Endothelial cell of umbilical vein (primary cell): ENCODE data around the gene SPPL2C. TPM values are rescaled to one million over a fixed set of nuclear protein-coding genes. Genes with fewer than 3 reads are reported as not detected.

Experiments used
- BruUV-seq: library from RNA; stranded (reverse); fragments of 400-500 nt; replicated peaks from 2 replicates; lab custom pipeline; 2021; lab: Mats Ljungman, UMichigan
- CTCF ChIA-PET: fragments of 300-600, 350-600 bp; sonication (Branson Sonifier 250); formaldehyde crosslinking; loops from one replicate; lab custom pipeline; 2021; ENCODE audit warnings: antibody characterized with exemption, inconsistent platforms; lab: Charles Lee
- POLR2A ChIA-PET: fragments of 300-600, 350-600 bp; sonication (Branson Sonifier 250); formaldehyde crosslinking; loops from one replicate; lab custom pipeline; 2021; ENCODE audit warnings: antibody characterized with exemption, inconsistent platforms; lab: Charles Lee
- DNase-seq: peaks from one replicate; pipeline ENCODE4 v3.0.0-alpha.2; 2011; ENCODE audit warnings: low read depth, low spot score
- FAIRE-seq: peaks from 2 replicates; lab custom pipeline; 2011; peaks lifted over from hg19 to GRCh38; lab: Jason Lieb, UNC
- H2AFZ ChIP-seq: 2 replicates; pipeline ENCODE4 v1.6.0; 2012; ENCODE audit warnings: low read depth, low read length, control low read depth, inconsistent platforms
- H3K27ac ChIP-seq: 2 replicates; pipeline ENCODE4 v1.5.1; 2011; ENCODE audit warnings: low read depth, mild to moderate bottlenecking, control low read depth, low read length, moderate library complexity; ENCODE audit not compliant: insufficient read depth
- H3K27me3 ChIP-seq, 2 experiments: 2 replicates each; pipeline versions ENCODE4 v1.6.0 to v1.6.1; 2011; ENCODE audit warnings: low read length in 2 of 2, mixed read lengths in 1 of 2; ENCODE audit not compliant: control insufficient read depth in 2 of 2, insufficient read depth in 2 of 2
- H3K36me3 ChIP-seq, 2 experiments: 2 replicates in 1 of 2; 3 replicates in 1 of 2; pipeline ENCODE4 v1.5.1; 2011; ENCODE audit warnings: low read length in 2 of 2, mild to moderate bottlenecking in 1 of 2, moderate library complexity in 1 of 2; ENCODE audit not compliant: control insufficient read depth in 2 of 2, insufficient read depth in 2 of 2; ENCODE audit errors: extremely low read depth in 1 of 2
- H3K4me1 ChIP-seq: 3 replicates; pipeline ENCODE4 v1.5.1; 2011; ENCODE audit warnings: mild to moderate bottlenecking, low read length; ENCODE audit not compliant: control insufficient read depth, insufficient read depth; ENCODE audit errors: extremely low read depth
- H3K4me2 ChIP-seq: 2 replicates; pipeline ENCODE4 v1.6.1; 2011; ENCODE audit warnings: low read length, control low read depth, mixed read lengths; ENCODE audit not compliant: insufficient read depth
- H3K4me3 ChIP-seq, 3 experiments: fragments of 200-600 bp in 1 of 3; sonication (generic), shearing (Covaris generic) in 1 of 3; replicated peaks in 1 of 3; 2 replicates each; pipeline ENCODE4 v1.5.1; 2011 to 2016; ENCODE audit warnings: control low read depth in 3 of 3, low read length in 3 of 3, mild to moderate bottlenecking in 2 of 3, inconsistent platforms in 1 of 3, low read depth in 1 of 3, moderate library complexity in 1 of 3; ENCODE audit not compliant: insufficient read depth in 1 of 3
- H3K79me2 ChIP-seq: 2 replicates; pipeline ENCODE4 v1.6.0; 2012; ENCODE audit warnings: low read length, inconsistent platforms; ENCODE audit not compliant: control insufficient read depth, insufficient read depth
- H3K9ac ChIP-seq: replicated peaks from 2 replicates; pipeline ENCODE3; 2011; ENCODE audit warnings: low read length, control low read depth; ENCODE audit not compliant: insufficient read depth; ENCODE audit errors: extremely low read depth
- H3K9me1 ChIP-seq: replicated peaks from 3 replicates; pipeline ENCODE4 v1.6.0; 2011; ENCODE audit warnings: mild to moderate bottlenecking, low read length; ENCODE audit not compliant: control insufficient read depth, insufficient read depth; ENCODE audit errors: extremely low read depth
- H3K9me3 ChIP-seq: replicated peaks from 2 replicates; pipeline ENCODE4 v1.5.1; 2012; ENCODE audit warnings: low read length, inconsistent platforms; ENCODE audit not compliant: control insufficient read depth, insufficient read depth
- H4K20me1 ChIP-seq: replicated peaks from 2 replicates; pipeline ENCODE3; 2011; ENCODE audit warnings: mild to moderate bottlenecking, low read length; ENCODE audit not compliant: control insufficient read depth, insufficient read depth; ENCODE audit errors: extremely low read depth
- CTCF ChIP-seq, 2 donors: IDR thresholded peaks; 1 replicate in 1 of 2; 2 replicates in 1 of 2; pipeline ENCODE4 v1.5.1; 2011; ENCODE audit warnings: low read length in 2 of 2, mild to moderate bottlenecking in 2 of 2, moderate library complexity in 2 of 2, control low read depth in 1 of 2, inconsistent platforms in 1 of 2, low read depth in 1 of 2; ENCODE audit not compliant: insufficient read depth in 1 of 2; ENCODE audit errors: extremely low read depth in 1 of 2
- EZH2 ChIP-seq: IDR thresholded peaks from 2 replicates; pipeline ENCODE4 v1.6.1; 2012; ENCODE audit warnings: borderline replicate concordance, low read depth, mild to moderate bottlenecking, moderate library complexity, low read length, inconsistent platforms; ENCODE audit not compliant: severe bottlenecking
- FOS ChIP-seq: IDR thresholded peaks from 2 replicates; pipeline ENCODE4 v1.6.1; 2011; ENCODE audit warnings: mild to moderate bottlenecking, low read length, moderate library complexity, borderline replicate concordance; ENCODE audit not compliant: insufficient read depth
- GATA2 ChIP-seq: IDR thresholded peaks from 2 replicates; pipeline ENCODE4 v1.7.0; 2011; ENCODE audit warnings: low read depth, mild to moderate bottlenecking, moderate library complexity, mixed read lengths, low read length; ENCODE audit not compliant: insufficient read length, insufficient read depth
- JUN ChIP-seq: IDR thresholded peaks from 2 replicates; pipeline ENCODE4 v1.6.1; 2011; ENCODE audit warnings: borderline replicate concordance, low read depth; ENCODE audit not compliant: insufficient read length, insufficient read depth
- MAX ChIP-seq: IDR thresholded peaks from 2 replicates; pipeline ENCODE4 v1.6.1; 2011; ENCODE audit not compliant: insufficient read depth, insufficient read length
- MYC ChIP-seq: IDR thresholded peaks from one replicate; pipeline ENCODE4 v1.6.1; 2011; ENCODE audit warnings: mild to moderate bottlenecking, low read depth, low read length
- POLR2A ChIP-seq: IDR thresholded peaks from 2 replicates; pipeline ENCODE4 v1.6.1; 2012; ENCODE audit warnings: low read depth, mild to moderate bottlenecking, control low read depth, low read length
- POLR2AphosphoS5 ChIP-seq: IDR thresholded peaks from 2 replicates; pipeline ENCODE4 v1.6.1; 2012; ENCODE audit warnings: low read depth, mild to moderate bottlenecking, control low read depth, low read length, moderate library complexity; ENCODE audit not compliant: insufficient read depth
- dilution Hi-C: fragments of 300-500 bp; cut with MboI; formaldehyde crosslinking; loops from one replicate; pipeline ENCODE4 v1.15.0; 2019; ENCODE audit warnings: low sequenced_read_pairs; ENCODE audit not compliant: extremely low pct_ligation_motif_present
- intact Hi-C: fragments of 100-400 bp; cut with micrococcal nuclease; formaldehyde crosslinking; loops from one replicate; pipeline ENCODE4 v1.10.0; 2022
- polyA plus RNA-seq, 4 experiments: library from polyadenylated mRNA; depleted of rRNA in 3 of 4; stranded (reverse) in 3 of 4; unstranded in 1 of 4; fragments of >200 nt; gene quantifications; 2 replicates each; pipeline versions ENCODE4 v1.2.1 to v1.2.3, GENCODE V29; 2011 to 2012; ENCODE audit warnings: missing spikeins in 1 of 4
- total RNA-seq: library from RNA; stranded (reverse); gene quantifications from 2 replicates; pipeline ENCODE4 v1.2.3, GENCODE V29; 2021

Gene SPPL2C
- total and polyA plus RNA-seq, 2 donors (not counting 3 experiments of a cell fraction or from before 2014, with no cell fraction given) = not detected

DNA sequence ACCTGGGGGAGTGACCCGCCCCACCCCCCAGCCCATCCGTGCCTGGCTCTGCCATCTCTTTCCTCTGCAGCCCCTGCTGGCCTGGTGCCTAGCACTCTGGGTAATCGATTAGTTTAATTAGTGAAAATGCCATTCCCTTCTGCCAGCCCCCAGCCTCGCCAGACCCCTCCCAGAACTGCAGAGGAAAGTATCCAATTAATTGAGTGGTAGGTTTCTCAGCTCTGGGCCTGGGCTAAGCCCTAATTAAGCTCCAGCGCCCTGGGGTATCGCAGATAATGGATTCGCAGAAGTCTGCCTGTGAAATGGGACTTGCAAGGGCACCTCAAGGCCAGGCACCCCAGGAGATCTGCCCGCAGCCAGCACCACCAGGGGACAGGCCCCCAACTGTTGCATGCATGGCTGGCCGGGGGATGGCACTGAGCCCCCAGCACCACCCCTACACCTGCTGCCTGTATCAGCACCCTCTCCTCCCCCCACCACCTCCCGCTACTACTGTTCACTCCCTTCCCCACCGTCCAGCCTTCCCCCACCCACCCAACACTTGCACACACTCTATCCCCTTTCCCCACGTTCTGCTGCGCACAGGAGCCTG is 19.7 kb upstream of the SPPL2C start:
- H3K27me3 ChIP-seq = no peaks in the 10 kb centered on the region
- no peak overlapping the region for H3K27ac ChIP-seq
- intact Hi-C loops = no loop called here
- no peaks in the 10 kb centered on the region for H3K9me3 ChIP-seq
- no TSS peak for BruUV-seq
- no peak overlapping the region for H2AFZ ChIP-seq
- ChIA-PET CTCF (interaction anchor here (1.0 kb wide), 1 partner anchor 185 kb away, joined by 5 read pairs; no protein-coding TSS in a partner anchor), POLR2A (no interaction called here)
- no peaks in the 10 kb centered on the region for H3K4me1 ChIP-seq
- no peaks in the 10 kb centered on the region for H3K79me2 ChIP-seq
- H3K9ac ChIP-seq = no peak overlapping the region
- no peak overlapping the region for H3K4me2 ChIP-seq
- H3K9me1 ChIP-seq = no peaks in the 10 kb centered on the region
- no peak for TF ChIP-seq JUN
- no peak for TF ChIP-seq EZH2
- no peak for TF ChIP-seq FOS
- no peak for TF ChIP-seq POLR2AphosphoS5
- TF ChIP-seq POLR2A = no peak
- no peak for TF ChIP-seq MYC
- TF ChIP-seq MAX = no peak
- no peak for TF ChIP-seq GATA2
- no peak overlapping the region for H3K4me3 ChIP-seq
- no peaks in the 10 kb centered on the region for H3K36me3 ChIP-seq
- no peak for DNase-seq
- no peaks in the 10 kb centered on the region for H4K20me1 ChIP-seq
- no peak for FAIRE-seq
- dilution Hi-C loops = no loop called here

- no peak overlapping the region for H3K9ac ChIP-seq
- no peaks in the 10 kb centered on the region for H3K9me1 ChIP-seq
- H3K4me3 ChIP-seq = no peak overlapping the region
- no peak overlapping the region for H2AFZ ChIP-seq
- no peak overlapping the region for H3K27ac ChIP-seq
- dilution Hi-C loops (no loop called here), intact Hi-C loops (no loop called here)
- H3K27me3 ChIP-seq = no peaks in the 10 kb centered on the region
- no peak overlapping the region for H3K4me2 ChIP-seq
- DNase-seq (no peak), FAIRE-seq (no peak)
- no peaks in the 10 kb centered on the region for H3K9me3 ChIP-seq
- TF ChIP-seq MAX (no peak), CTCF (IDR thresholded peaks at IDR 0.05; ENCODE audit: extremely low read depth in 1 of 2, insufficient read depth in 1 of 2, low read depth in 1 of 2, low read length in 2 of 2) (no peak)
- BruUV-seq = no TSS peak
- no peaks in the 10 kb centered on the region for H3K4me1 ChIP-seq
- no peaks in the 10 kb centered on the region for H3K36me3 ChIP-seq
- ChIA-PET CTCF (interaction anchor here (1.0 to 2.1 kb wide), 3 partner anchors 13 to 607 kb away, joined by 3 to 5 read pairs (median 4); no protein-coding TSS in a partner anchor), POLR2A (no interaction called here)
- no peaks in the 10 kb centered on the region for H3K79me2 ChIP-seq
- no peaks in the 10 kb centered on the region for H4K20me1 ChIP-seq
Measured at GRCh38 chr17:45825792-45826191, 18.9 kb upstream of the SPPL2C start.
